ENCODE results near the gene ATP9B. TPM values are rescaled to one million over a fixed set of nuclear protein-coding genes. Genes with fewer than 3 reads are reported as not detected.

ATP9B gene
- total RNA-seq, 1 experiment from 2014 or later: 44.4 TPM

- in situ Hi-C loops (cut with HindIII; ENCODE audit: low pct_unique_long_range_greater_than_20kb, low sequenced_read_pairs) (no loop called here), intact Hi-C loops (cut with micrococcal nuclease; ENCODE audit: unreplicated experiment) (no loop called here)
- TF ChIP-seq SIN3A (IDR thresholded peaks at IDR 0.05; ENCODE audit: borderline replicate concordance, insufficient read depth, low read depth, low read length) (no peak), REST (IDR thresholded peaks at IDR 0.05; ENCODE audit: insufficient read depth in 1 of 2, low read depth in 2 of 2, low read length in 1 of 2) (no peak), CTCF (IDR thresholded peaks at IDR 0.05) (no peak), POLR2AphosphoS5 (IDR thresholded peaks at IDR 0.05; ENCODE audit: low read depth, low read length) (no peak), TCF7L2 (IDR thresholded peaks at IDR 0.05; ENCODE audit: low read depth, low read length) (no peak)
- Histone ChIP-seq H3K4me3 (ENCODE audit: low read depth in 2 of 2, low read length in 2 of 2) (no peak overlapping the region), H3K27ac (ENCODE audit: low read length) (no peak overlapping the region), H3K9me3 (ENCODE audit: control insufficient read depth, insufficient read depth, low read depth, low read length) (no peaks in the 10 kb centered on the region), H3K27me3 (ENCODE audit: control insufficient read depth, insufficient read depth, low read length) (peaks cover 12% of the 10 kb centered on the region), H3K4me1 (ENCODE audit: control insufficient read depth, insufficient read depth, low read length) (no peaks in the 10 kb centered on the region), H3K36me3 (ENCODE audit: control insufficient read depth, insufficient read depth, low read length) (no peaks in the 10 kb centered on the region)
- ChIA-PET CTCF (no interaction called here), POLR2A (no interaction called here)
- BruUV-seq (replicated peaks): no TSS peak
- DNase-seq (ENCODE audit: low read depth, low spot score) (no peak), ATAC-seq (no peak)
Observed at GRCh38 chr18:79050005-79050404, 19.2 kb upstream of the ATP9B start.

- no TSS peak for BruUV-seq (replicated peaks)
- Histone ChIP-seq H3K9me3 (ENCODE audit: control insufficient read depth, insufficient read depth, low read depth, low read length) (no peaks in the 10 kb centered on the region), H3K36me3 (ENCODE audit: control insufficient read depth, insufficient read depth, low read length) (no peaks in the 10 kb centered on the region), H3K4me1 (ENCODE audit: control insufficient read depth, insufficient read depth, low read length) (no peaks in the 10 kb centered on the region), H3K27me3 (ENCODE audit: control insufficient read depth, insufficient read depth, low read length) (peaks cover 15% of the 10 kb centered on the region), H3K4me3 (ENCODE audit: low read depth in 2 of 2, low read length in 2 of 2) (no peak overlapping the region), H3K27ac (ENCODE audit: low read length) (no peak overlapping the region)
- intact Hi-C loops (cut with micrococcal nuclease; ENCODE audit: unreplicated experiment) (no loop called here), in situ Hi-C loops (cut with HindIII; ENCODE audit: low pct_unique_long_range_greater_than_20kb, low sequenced_read_pairs) (no loop called here)
- DNase-seq (ENCODE audit: low read depth, low spot score) (no peak), ATAC-seq (no peak)
- CTCF ChIA-PET: no interaction called here
- TF ChIP-seq SIN3A (IDR thresholded peaks at IDR 0.05; ENCODE audit: borderline replicate concordance, insufficient read depth, low read depth, low read length): no peak
- TF ChIP-seq POLR2AphosphoS5 (IDR thresholded peaks at IDR 0.05; ENCODE audit: low read depth, low read length): no peak
- no peak for TF ChIP-seq CTCF (IDR thresholded peaks at IDR 0.05)
- POLR2A ChIA-PET: no interaction called here
Observed at GRCh38 chr18:79056827-79057367, 12.3 kb upstream of the ATP9B start.

Data from Panc1 (cell line).